Breast epithelium (tissue), 3 donors: ENCODE measurements around the gene SAMD10.

Source experiments
- CTCF ChIP-seq, 3 donors: fragments of 450-650 bp; IDR thresholded peaks; one replicate each; pipeline ENCODE4 v1.5.1; 2016 to 2017; ENCODE audit warnings: antibody characterized with exemption in 3 of 3, mild to moderate bottlenecking in 3 of 3, moderate library complexity in 3 of 3
- POLR2A ChIP-seq: fragments of 450-650 bp; IDR thresholded peaks from one replicate; pipeline ENCODE4 v1.6.1; 2016; ENCODE audit warnings: antibody characterized with exemption, mild to moderate bottlenecking, moderate library complexity

DNA sequence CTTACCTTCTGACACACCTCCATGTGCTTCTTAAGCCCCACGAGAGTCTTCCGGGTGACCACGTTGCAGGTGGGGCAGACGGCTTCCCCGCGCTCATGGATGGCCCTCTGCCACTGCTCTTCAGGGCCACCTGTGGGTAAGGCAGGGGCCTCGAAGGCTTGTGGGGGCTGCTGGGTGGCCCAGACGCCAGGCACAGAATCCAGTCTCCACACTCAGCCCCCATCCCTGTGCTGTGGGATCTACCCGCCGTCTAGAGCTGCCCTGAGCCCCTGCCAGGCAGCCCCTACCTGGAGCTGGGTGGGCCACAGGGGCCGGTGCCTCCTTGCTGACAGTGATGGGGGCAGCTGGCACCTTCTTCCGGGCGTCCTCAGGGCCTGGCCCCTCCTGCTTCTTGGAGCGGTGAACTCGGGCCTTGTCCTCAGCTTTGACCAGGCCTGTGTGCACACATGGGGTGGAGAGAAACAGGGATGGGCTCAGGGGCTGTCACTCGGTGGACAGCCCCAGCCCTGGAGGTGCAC, 15.6 kb downstream of the SAMD10 start:
- TF ChIP-seq POLR2A (no peak), CTCF (IDR thresholded peaks at IDR 0.05) (no peak)
